Upper lobe of left lung (tissue), 4 donors: ENCODE results near the gene ARFGEF3.

Experiments
- EP300 ChIP-seq, 4 donors: sonication (generic); formaldehyde crosslinking; IDR thresholded peaks; one replicate each; pipeline ENCODE4 v1.5.1; 2017; ENCODE audit warnings: antibody characterized with exemption in 4 of 4, control low read depth in 2 of 4
- POLR2A ChIP-seq, 4 donors: fragments of 450-650 bp; IDR thresholded peaks; one replicate each; pipeline ENCODE4 v1.5.1; 2016 to 2017; ENCODE audit warnings: antibody characterized with exemption in 4 of 4, mild to moderate bottlenecking in 2 of 4
- POLR2AphosphoS5 ChIP-seq, 2 donors: sonication (generic); formaldehyde crosslinking; IDR thresholded peaks; one replicate each; pipeline ENCODE4 v1.5.1; 2017; ENCODE audit warnings: antibody characterized with exemption in 2 of 2
- TF ChIP-seq, protein P1 (sequence below), 6 experiments: fragments of 450-650 bp in 4 of 6; fragments of 200-600 bp in 2 of 6; sonication (generic) in 2 of 6; IDR thresholded peaks; one replicate each; pipeline ENCODE4 v1.5.1; 2016 to 2019; ENCODE audit warnings: antibody characterized with exemption in 6 of 6

DNA sequence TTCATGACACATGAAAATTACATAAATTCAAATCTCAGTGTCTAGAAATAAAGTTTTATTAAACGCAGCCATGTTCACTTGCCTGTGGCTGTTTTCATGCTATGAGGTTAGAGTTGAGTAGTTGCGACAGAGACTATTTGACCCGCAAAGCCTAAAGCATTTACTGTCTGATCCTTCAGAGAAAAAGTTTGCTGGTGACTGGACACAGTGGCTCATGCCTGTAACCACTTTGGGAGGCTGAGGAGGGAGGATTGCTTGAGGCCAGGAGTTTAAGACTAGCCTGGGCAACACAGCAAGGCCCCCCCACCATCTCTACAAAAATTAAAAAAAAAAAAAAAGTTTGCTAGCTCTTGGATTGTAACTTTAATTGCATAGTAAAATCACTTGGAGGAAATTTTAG is 225.2 kb downstream of the ARFGEF3 start:
- TF ChIP-seq, protein P1, sequence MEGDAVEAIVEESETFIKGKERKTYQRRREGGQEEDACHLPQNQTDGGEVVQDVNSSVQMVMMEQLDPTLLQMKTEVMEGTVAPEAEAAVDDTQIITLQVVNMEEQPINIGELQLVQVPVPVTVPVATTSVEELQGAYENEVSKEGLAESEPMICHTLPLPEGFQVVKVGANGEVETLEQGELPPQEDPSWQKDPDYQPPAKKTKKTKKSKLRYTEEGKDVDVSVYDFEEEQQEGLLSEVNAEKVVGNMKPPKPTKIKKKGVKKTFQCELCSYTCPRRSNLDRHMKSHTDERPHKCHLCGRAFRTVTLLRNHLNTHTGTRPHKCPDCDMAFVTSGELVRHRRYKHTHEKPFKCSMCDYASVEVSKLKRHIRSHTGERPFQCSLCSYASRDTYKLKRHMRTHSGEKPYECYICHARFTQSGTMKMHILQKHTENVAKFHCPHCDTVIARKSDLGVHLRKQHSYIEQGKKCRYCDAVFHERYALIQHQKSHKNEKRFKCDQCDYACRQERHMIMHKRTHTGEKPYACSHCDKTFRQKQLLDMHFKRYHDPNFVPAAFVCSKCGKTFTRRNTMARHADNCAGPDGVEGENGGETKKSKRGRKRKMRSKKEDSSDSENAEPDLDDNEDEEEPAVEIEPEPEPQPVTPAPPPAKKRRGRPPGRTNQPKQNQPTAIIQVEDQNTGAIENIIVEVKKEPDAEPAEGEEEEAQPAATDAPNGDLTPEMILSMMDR (IDR thresholded peaks at IDR 0.05), result no peak
- TF ChIP-seq EP300 (IDR thresholded peaks at IDR 0.05), result no peak
- no peak for TF ChIP-seq POLR2AphosphoS5 (IDR thresholded peaks at IDR 0.05)
- TF ChIP-seq POLR2A (IDR thresholded peaks at IDR 0.05), result no peak
